Measurements from ENCODE around the gene C2orf49.
A peak's percentile ranks its signal among the peaks of the same experiment; 100 is the strongest.

The C2orf49 gene

GRCh38 chr2:105307962-105308361, 29.4 kb upstream of the C2orf49 start:
- peaks cover 51% of the 10 kb centered on the region for H3K79me2 ChIP-seq (ENCODE audit: insufficient read depth, low read length)
- TF ChIP-seq EZH2 (IDR thresholded peaks at IDR 0.05; ENCODE audit: borderline replicate concordance, low read depth, low read length, severe bottlenecking) (no peak), CTCF (IDR thresholded peaks at IDR 0.05; ENCODE audit: borderline replicate concordance, extremely low read depth, low read length, poor library complexity, severe bottlenecking) (no peak)
- no peaks in the 10 kb centered on the region for H3K4me1 ChIP-seq (ENCODE audit: insufficient read depth, low read length)

DNA sequence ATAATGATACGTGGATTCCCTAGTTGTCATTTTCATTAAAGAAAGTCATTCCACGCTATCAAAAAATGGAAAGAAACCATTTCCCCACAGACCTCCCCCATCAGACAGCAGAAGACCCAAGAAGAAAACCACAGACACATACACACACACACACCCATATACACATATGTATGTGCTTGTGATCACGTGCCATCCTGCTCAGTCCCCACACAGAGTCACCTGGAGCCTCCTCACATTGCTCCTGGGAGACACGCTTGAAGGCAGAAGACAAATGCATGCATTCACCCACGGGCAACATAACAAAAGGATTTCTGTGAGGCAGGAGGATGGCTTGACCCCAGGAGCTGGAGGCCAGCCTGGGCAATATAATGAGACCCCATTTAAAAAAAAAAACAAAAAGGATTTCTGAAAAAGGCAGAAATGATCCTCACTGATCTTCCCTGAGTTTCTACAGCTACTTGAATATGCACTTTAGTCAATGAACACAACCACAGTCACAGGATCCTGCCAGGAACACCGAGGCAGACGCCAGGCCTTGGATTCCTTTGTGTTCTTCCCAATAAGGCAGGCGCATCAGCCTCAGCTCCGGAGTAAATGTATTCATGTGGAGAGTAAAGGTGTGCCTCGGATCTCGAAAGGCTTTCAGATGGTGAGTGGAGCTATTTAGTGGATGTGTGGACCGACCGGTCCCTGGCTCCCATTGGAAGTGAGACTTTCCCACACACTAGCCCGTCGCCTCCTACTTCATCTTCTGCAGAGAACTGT, 28.8 kb upstream of the C2orf49 start:
- no peak overlapping the region for H3K27ac ChIP-seq (ENCODE audit: low read length)

More at GRCh38 chr2:105307962-105308361, 29.4 kb upstream of the C2orf49 start:
- Histone ChIP-seq H3K4me2 (ENCODE audit: insufficient read depth, low read length) (no peak overlapping the region), H2AFZ (ENCODE audit: low read depth, low read length) (no peak overlapping the region), H3K27ac (ENCODE audit: low read length) (no peak overlapping the region), H3K4me3 (ENCODE audit: low read depth in 1 of 2, low read length in 2 of 2) (no peak overlapping the region), H3K9ac (ENCODE audit: low read depth, low read length) (no peak overlapping the region), H3K27me3 (ENCODE audit: insufficient read depth, low read length, poor library complexity) (no peaks in the 10 kb centered on the region), H3K36me3 (ENCODE audit: insufficient read depth, low read length) (peaks cover 31% of the 10 kb centered on the region), H4K20me1 (ENCODE audit: insufficient read depth, low read length) (peaks cover 29% of the 10 kb centered on the region; the same call in 1 of the 2 replicates), H3K9me3 (ENCODE audit: insufficient read depth, low read length, severe bottlenecking) (no peaks in the 10 kb centered on the region)
- DNase-seq (peak; percentile 30), ATAC-seq (ENCODE audit: insufficient read depth, low read depth) (peak; percentile 67)

DNA sequence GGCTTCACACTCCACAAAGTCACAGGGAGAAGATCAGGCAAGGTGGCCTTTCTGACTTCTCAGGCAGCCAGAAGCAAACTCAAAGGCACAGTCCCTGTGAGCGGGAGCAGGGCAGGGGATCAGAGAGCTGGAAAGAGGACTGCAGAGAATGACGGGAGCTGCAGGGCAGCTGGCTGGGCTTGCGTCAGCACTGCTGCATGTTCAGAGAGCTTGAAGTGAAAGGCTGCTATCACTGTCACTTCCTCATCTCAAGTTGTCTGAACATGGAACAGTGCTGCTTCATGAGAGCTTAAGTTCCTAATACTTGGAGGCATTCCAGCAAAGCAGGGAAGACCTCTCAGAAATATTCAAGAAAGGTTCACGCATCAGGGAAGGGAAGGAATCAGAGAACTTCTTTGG, 28.2 kb upstream of the C2orf49 start:
- Histone ChIP-seq H3K9ac (ENCODE audit: low read depth, low read length) (no peak overlapping the region), H3K79me2 (ENCODE audit: insufficient read depth, low read length) (peaks cover 59% of the 10 kb centered on the region), H4K20me1 (ENCODE audit: insufficient read depth, low read length) (peaks cover 29% of the 10 kb centered on the region; the same call in 1 of the 2 replicates), H3K4me3 (ENCODE audit: low read depth in 1 of 2, low read length in 2 of 2) (no peak overlapping the region), H3K27ac (ENCODE audit: low read length) (no peak overlapping the region), H3K36me3 (ENCODE audit: insufficient read depth, low read length) (peaks cover 24% of the 10 kb centered on the region), H3K4me2 (ENCODE audit: insufficient read depth, low read length) (no peak overlapping the region), H3K9me3 (ENCODE audit: insufficient read depth, low read length, severe bottlenecking) (no peaks in the 10 kb centered on the region), H3K27me3 (ENCODE audit: insufficient read depth, low read length, poor library complexity) (no peaks in the 10 kb centered on the region), H3K4me1 (ENCODE audit: insufficient read depth, low read length) (no peaks in the 10 kb centered on the region), H2AFZ (ENCODE audit: low read depth, low read length) (no peak overlapping the region)
- ATAC-seq (ENCODE audit: insufficient read depth, low read depth): no peak
- TF ChIP-seq CTCF (IDR thresholded peaks at IDR 0.05; ENCODE audit: borderline replicate concordance, extremely low read depth, low read length, poor library complexity, severe bottlenecking) (no peak), EZH2 (IDR thresholded peaks at IDR 0.05; ENCODE audit: borderline replicate concordance, low read depth, low read length, severe bottlenecking) (no peak)
- DNase-seq: no peak

More for the DNA sequence above, 28.8 kb upstream of the C2orf49 start:
- Histone ChIP-seq H3K4me3 (ENCODE audit: low read depth in 1 of 2, low read length in 2 of 2) (no peak overlapping the region), H3K4me1 (ENCODE audit: insufficient read depth, low read length) (no peaks in the 10 kb centered on the region), H3K27me3 (ENCODE audit: insufficient read depth, low read length, poor library complexity) (no peaks in the 10 kb centered on the region), H3K4me2 (ENCODE audit: insufficient read depth, low read length) (no peak overlapping the region), H2AFZ (ENCODE audit: low read depth, low read length) (no peak overlapping the region), H3K9ac (ENCODE audit: low read depth, low read length) (no peak overlapping the region), H3K36me3 (ENCODE audit: insufficient read depth, low read length) (peaks cover 25% of the 10 kb centered on the region), H4K20me1 (ENCODE audit: insufficient read depth, low read length) (peaks cover 29% of the 10 kb centered on the region; the same call in 1 of the 2 replicates), H3K79me2 (ENCODE audit: insufficient read depth, low read length) (peaks cover 55% of the 10 kb centered on the region), H3K9me3 (ENCODE audit: insufficient read depth, low read length, severe bottlenecking) (no peaks in the 10 kb centered on the region)
- ATAC-seq (ENCODE audit: insufficient read depth, low read depth) (no peak), DNase-seq (no peak)
- TF ChIP-seq CTCF (IDR thresholded peaks at IDR 0.05; ENCODE audit: borderline replicate concordance, extremely low read depth, low read length, poor library complexity, severe bottlenecking) (no peak), EZH2 (IDR thresholded peaks at IDR 0.05; ENCODE audit: borderline replicate concordance, low read depth, low read length, severe bottlenecking) (no peak)

Measured in DND-41 (cell line).